Left forelimb (tissue), 1 donor: ENCODE measurements around the gene CCDC63.

ENCODE experiments used
- DNase-seq: peaks from one replicate; pipeline ENCODE4 v3.0.0-alpha.2; 2018; ENCODE audit warnings: low spot score

The CCDC63 gene

DNA sequence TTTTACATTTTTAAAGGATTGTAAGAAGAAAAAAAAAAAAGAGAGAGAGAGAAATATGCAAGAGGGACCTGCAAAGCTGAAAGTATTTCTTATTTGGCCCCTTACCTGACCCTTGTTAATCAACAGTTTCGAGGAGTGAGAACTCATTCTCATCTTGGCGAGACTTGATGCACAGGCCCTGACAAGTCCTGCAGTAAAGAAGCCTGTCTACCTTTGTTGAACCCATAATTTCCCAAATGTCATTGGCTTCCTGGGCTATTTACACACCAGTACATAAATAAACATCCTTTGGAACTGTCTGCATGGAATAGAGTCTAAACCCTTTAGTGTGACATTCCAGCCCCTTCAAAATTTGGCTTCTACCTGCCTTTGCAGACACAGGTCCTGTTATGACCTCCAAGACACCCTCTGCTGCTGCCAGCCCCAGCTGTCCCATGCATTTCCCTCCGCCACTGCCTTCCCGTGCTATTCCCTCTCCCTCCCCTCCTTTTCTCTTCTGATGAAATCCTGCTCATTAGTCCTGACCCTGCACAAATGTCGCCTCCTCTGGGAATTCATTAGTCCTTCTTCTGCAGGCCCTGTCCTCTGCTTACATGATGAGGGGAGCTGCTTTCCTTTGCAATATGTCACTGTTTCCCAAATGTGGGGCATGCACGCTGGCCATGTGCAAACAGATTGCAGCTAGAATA is 38.5 kb downstream of the CCDC63 start:
- no peak for DNase-seq

DNA sequence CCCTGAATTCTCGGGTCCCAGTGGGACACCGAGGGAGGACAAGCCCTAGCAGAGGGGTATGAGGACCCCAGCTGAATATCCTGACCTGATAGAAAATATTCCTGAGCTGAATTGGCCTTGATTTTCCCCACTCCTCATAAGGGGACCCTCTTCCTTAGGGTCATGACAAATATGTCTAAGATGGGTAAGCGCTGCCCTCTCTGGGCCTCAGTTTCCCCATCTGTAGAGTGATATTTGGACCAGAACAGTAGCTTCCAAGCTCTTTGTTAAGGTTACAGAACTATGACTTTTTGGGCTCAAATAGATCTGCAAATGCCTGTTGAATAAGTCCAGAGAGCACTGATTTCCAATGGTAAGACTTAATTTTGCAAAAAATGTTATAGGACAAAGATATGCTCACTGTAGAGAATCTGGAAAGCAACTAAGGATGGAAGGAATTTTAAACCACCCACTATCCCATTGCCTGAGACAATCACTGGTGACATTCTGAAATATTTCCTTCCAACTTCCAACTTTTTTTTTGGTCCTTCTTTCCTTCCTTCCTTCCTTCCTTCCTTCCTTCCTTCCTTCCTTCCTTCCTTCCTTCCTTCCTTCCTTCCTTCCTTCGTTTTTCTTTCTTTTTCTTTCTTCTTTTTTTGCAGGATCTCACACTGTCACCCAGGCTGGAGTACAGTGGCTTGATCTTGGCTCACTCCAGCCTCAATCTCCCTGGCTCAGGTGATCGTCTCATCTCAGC is 41.6 kb downstream of the CCDC63 start:
- no peak for DNase-seq

DNA sequence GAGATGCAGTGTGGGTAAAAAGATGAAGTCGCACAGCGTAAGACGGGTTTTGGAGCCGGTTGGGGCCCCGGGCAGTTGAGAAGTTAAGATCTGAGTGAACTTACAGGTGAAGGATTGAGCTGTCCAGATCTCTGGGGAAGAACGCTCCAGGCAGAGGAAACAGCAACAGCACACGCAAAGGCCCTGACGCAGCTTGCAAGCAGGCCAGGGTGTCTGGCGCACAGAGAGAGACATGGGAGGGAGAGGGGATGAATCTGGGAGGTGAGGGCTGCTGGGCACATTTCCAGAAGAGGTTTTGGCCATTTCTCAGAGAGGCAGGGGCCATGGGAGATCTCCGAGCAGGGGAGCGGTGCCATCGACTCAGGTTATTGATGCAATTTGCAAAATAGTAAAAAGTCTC is 42.6 kb downstream of the CCDC63 start:
- DNase-seq = no peak

GRCh38 chr12:110893956-110894355 is 47.2 kb downstream of the CCDC63 start:
- no peak for DNase-seq

- no peak for DNase-seq
Observed at GRCh38 chr12:110896559-110896958, 49.8 kb downstream of the CCDC63 start.

DNA sequence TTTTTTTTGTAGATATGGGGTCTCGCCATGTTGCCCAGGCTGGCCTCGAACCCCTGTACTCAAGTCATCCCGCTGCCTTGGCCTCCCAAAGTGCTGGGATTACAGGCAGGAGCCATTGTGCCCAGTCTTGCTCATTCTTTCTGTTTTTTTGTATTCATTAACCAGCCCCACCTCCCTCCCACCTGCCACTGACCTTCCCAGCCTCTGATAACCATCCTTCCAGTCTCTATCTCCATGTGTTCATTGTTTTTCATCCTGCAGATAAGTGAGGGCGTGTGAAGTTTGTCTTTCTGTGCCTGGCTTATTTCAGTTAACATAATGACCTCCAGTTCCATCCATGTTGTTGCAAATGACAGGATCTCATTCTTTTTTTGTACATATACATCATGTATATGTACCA is 54.6 kb downstream of the CCDC63 start:
- no peak for DNase-seq

- DNase-seq = no peak
Observed at GRCh38 chr12:110903511-110903910, 56.7 kb downstream of the CCDC63 start.

GRCh38 chr12:110906083-110906482 is 59.3 kb downstream of the CCDC63 start:
- DNase-seq = no peak

DNA sequence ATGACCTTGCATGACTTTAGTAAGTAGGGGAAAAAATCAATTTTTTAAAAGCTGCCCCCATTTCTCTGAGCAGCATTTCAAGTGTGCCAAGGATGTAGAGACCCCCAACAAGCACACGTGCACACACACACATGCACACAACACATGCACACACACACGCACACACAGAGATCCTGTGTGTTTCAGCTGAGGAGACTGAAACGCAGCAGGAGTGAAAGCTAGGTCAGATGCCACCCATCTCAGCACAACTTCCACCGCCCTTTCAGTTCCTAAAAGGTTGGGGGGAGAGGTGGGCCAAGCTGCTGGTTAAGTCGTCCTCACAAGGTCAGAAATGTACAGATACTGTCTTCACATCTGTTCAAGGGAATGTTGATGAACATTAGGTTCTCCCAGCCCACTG is 59.7 kb downstream of the CCDC63 start:
- DNase-seq = no peak

DNA sequence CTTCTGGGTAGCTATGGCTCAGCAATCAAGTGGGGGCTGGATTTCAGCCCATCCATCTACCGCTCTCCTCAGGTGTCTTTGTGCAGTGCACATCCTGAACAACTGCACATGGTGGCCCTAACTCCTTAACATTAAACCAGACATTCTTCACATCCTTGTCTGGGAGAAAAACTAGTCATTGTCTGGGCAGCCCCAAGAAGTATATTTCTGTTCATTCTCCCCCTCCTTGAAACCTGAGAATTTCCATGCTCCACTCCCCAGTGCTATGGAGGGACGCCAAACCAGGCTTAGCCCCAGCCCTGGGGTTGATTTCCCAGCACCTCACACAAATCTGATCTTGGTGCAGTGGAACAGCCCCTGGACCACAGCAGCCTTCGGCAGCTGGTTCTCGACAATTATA is 60.2 kb downstream of the CCDC63 start:
- DNase-seq = no peak

- no peak for DNase-seq
Observed at GRCh38 chr12:110907583-110907982, 60.8 kb downstream of the CCDC63 start.

DNA sequence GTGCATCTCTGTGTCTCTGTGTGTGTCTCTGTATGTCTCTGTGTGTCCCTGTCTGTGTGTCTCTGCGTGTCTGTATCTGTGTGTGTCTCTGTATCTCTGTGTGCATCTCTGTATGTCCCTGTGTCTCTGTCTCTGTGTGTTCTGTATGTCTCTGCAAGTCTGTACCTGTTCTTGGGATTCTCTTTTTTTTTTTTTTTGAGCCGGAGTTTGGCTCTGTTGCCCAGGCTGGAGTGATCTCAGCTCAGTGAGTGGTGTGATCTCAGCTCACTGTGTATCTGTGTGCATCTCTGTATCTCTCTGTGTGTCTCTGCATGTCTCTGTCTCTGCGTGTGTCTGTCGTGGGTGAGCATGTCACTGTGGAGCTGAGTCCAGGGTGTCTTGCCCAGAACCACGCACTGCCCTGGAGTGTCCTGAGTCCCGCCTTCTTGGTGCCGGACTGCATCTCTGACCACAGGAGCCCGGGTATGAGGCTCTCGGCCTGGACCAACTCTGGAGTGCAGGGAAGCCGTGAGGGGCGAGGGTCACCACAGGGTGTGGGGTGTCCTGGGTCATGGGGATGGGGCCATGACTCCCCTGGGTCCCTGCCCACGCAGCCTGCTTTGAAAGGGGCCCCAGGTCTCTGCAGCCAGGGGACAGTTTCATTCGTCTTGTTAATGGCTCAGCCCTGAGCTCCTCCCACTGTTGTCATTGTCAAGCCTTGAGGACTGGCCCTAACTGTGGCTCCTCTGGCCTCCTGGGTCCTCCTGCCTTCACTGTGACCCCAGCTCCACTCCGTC is 61.8 kb downstream of the CCDC63 start:
- DNase-seq = no peak

- DNase-seq = no peak
Observed at GRCh38 chr12:110912263-110912662, 65.5 kb downstream of the CCDC63 start.

- no peak for DNase-seq
Observed at GRCh38 chr12:110913119-110914056, 66.6 kb downstream of the CCDC63 start.

- DNase-seq = no peak
Observed at GRCh38 chr12:110916295-110916875, 69.6 kb downstream of the CCDC63 start.

GRCh38 chr12:110917467-110917866 is 70.7 kb downstream of the CCDC63 start:
- DNase-seq = no peak

GRCh38 chr12:110917961-110918360 is 71.2 kb downstream of the CCDC63 start:
- DNase-seq = no peak

GRCh38 chr12:110919720-110920119 is 72.9 kb downstream of the CCDC63 start:
- DNase-seq = no peak

GRCh38 chr12:110920324-110920910 is 73.6 kb downstream of the CCDC63 start, which contains the start of gene MYL2:
TSS of gene MYL2 (minus strand) at chr12:110920579. CDS start at chr12:110920529, 50 bp downstream.
- no peak for DNase-seq

DNA sequence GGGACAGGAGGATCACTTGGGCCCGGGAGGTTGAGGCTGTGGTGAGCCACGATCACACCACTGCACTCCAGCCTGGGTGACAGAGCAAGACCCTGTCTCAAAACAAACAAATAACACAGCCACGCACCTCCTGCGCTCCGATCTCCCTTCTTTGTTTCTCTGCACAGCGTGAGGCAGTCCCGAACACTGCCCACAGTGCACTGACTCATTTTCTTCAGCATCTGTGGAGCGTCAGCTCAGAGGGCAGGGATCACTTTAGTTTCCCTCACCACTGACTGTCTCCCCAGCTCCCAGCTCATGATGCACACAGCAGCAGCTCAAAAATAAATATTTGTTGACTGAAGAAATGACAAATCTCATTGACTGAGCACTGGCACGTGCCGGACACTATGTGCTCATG is 74.5 kb downstream of the CCDC63 start:
- no peak for DNase-seq

DNA sequence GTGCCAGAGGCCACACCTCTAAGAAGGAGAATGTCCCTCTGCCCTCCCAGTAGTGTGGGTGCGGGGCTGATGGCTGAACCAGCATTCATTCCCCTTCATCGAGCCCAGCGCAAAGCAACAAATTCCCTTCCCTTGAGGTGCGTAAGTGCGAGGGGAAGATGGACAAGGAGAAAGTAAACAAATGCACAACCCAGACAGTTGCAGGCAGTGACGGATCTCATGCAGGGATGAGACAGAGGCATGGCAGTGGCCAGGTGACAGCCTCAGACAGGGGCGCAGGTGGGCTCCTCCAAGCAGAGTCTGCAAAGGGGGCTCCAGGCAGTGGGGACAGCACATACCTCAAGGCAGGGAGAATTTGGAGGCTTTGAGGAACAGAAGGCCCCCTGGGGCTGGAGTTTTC is 75.9 kb downstream of the CCDC63 start:
- no peak for DNase-seq
